ENCODE results near the gene TAS2R38. TPM values are rescaled to one million over a fixed set of nuclear protein-coding genes. Genes with fewer than 3 reads are reported as not detected.

TAS2R38 gene
- total RNA-seq, 4 donors from 2014 or later, result not detected

- 41% methylated on average over 11 of the region's 11 CpGs for WGBS
- TF ChIP-seq POLR2A (IDR thresholded peaks at IDR 0.05) (no peak), POLR2AphosphoS5 (IDR thresholded peaks at IDR 0.05) (no peak), EP300 (IDR thresholded peaks at IDR 0.05) (no peak)
- TF ChIP-seq, protein P1, sequence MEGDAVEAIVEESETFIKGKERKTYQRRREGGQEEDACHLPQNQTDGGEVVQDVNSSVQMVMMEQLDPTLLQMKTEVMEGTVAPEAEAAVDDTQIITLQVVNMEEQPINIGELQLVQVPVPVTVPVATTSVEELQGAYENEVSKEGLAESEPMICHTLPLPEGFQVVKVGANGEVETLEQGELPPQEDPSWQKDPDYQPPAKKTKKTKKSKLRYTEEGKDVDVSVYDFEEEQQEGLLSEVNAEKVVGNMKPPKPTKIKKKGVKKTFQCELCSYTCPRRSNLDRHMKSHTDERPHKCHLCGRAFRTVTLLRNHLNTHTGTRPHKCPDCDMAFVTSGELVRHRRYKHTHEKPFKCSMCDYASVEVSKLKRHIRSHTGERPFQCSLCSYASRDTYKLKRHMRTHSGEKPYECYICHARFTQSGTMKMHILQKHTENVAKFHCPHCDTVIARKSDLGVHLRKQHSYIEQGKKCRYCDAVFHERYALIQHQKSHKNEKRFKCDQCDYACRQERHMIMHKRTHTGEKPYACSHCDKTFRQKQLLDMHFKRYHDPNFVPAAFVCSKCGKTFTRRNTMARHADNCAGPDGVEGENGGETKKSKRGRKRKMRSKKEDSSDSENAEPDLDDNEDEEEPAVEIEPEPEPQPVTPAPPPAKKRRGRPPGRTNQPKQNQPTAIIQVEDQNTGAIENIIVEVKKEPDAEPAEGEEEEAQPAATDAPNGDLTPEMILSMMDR (IDR thresholded peaks at IDR 0.05), result no peak
- no peak for DNase-seq (ENCODE audit: low spot score in 2 of 2)
- H3K4me3 ChIP-seq, result no peak overlapping the region
- H3K36me3 ChIP-seq, result no peaks in the 10 kb centered on the region
- H3K27ac ChIP-seq, result no peak overlapping the region
- no peaks in the 10 kb centered on the region for H3K27me3 ChIP-seq
- no peaks in the 10 kb centered on the region for H3K9me3 ChIP-seq
- no peaks in the 10 kb centered on the region for H3K4me1 ChIP-seq
Measured at GRCh38 chr7:141976524-141977245, 3.1 kb upstream of the TAS2R38 start.

DNA sequence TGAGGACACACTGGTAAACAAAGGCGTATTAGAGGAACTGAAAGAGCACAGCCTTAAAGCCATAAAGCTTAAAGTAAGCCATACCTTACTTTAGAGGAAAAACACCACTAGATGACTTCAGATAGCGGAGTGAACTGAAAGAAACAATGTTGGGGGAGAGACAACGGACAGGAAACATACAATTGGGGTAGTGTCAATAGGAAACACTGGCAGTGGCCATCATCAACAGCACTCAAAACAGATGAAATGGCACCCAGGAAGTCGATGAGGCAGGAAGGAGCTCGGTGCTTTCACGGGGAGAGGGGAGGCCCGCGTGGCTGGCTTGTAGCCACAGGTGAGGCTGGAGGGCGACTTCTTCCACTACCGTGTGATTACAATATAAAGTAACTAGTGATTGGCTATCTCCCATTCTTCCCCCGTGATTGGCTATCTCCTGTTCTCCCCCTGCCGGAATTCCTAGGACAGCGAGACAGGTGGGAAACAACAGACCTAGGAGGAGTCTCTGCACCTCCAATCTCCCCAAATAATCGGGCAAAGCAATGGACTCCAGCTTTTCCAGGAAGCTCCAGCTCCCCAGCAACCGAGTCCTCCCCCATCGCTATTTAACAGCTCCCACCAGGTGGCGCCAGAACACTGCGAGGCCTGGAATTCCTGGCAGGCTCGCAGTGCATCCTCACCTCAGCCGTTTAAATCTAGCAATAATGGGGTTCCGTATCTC, 2.4 kb upstream of the TAS2R38 start:
- no peaks in the 10 kb centered on the region for H3K36me3 ChIP-seq
- no peaks in the 10 kb centered on the region for H3K27me3 ChIP-seq
- DNase-seq (ENCODE audit: low spot score in 2 of 2), result peak in 1 of 2 donors; percentile 57
- peak overlapping the region; percentile 27 for H3K4me3 ChIP-seq
- no peaks in the 10 kb centered on the region for H3K9me3 ChIP-seq
- 26% methylated on average over 14 of the region's 21 CpGs for WGBS
- no peaks in the 10 kb centered on the region for H3K4me1 ChIP-seq
- TF ChIP-seq, protein P1 (IDR thresholded peaks at IDR 0.05), result peak in 1 of 2 donors; percentile 52
- TF ChIP-seq EP300 (IDR thresholded peaks at IDR 0.05), result no peak
- no peak overlapping the region for H3K27ac ChIP-seq

DNA sequence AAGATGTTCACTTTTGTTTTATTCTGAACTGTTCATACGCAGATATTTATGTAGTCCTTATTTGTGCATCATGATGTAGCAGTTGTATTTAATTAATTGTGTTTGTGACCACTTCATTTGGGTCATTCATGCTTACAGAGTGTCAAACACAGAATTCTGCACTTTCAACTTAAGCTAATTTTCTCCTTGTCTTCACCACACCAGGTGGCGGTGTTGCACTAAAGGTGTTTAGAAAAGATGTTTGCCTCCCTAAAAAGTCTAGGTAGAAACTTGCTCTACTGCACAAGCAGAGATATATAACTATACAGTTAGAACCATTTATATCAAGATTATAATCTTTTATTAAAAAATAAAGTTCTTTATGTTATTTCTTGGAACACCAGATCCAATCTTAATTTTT, 1.3 kb upstream of the TAS2R38 start:
- 77% methylated on average over 2 of the region's 2 CpGs for WGBS
- H3K36me3 ChIP-seq, result no peaks in the 10 kb centered on the region

GRCh38 chr7:141960687-141961422, 12.7 kb downstream of the TAS2R38 start:
- TF ChIP-seq EP300 (IDR thresholded peaks at IDR 0.05) (no peak), POLR2A (IDR thresholded peaks at IDR 0.05) (no peak), POLR2AphosphoS5 (IDR thresholded peaks at IDR 0.05) (no peak)
- TF ChIP-seq, protein P1 (IDR thresholded peaks at IDR 0.05), result no peak
- no peak overlapping the region for H3K4me3 ChIP-seq
- H3K27me3 ChIP-seq, result no peaks in the 10 kb centered on the region
- no peaks in the 10 kb centered on the region for H3K4me1 ChIP-seq
- DNase-seq (ENCODE audit: low spot score in 2 of 2), result no peak
- H3K9me3 ChIP-seq, result peaks cover 4% of the 10 kb centered on the region
- 86% methylated on average over 3 of the region's 3 CpGs for WGBS
- no peak overlapping the region for H3K27ac ChIP-seq
- H3K36me3 ChIP-seq, result no peaks in the 10 kb centered on the region

More for the DNA sequence above, 1.3 kb upstream of the TAS2R38 start:
- H3K4me1 ChIP-seq, result no peaks in the 10 kb centered on the region
- H3K27me3 ChIP-seq, result no peaks in the 10 kb centered on the region
- H3K27ac ChIP-seq, result no peak overlapping the region
- H3K4me3 ChIP-seq, result no peak overlapping the region
- no peaks in the 10 kb centered on the region for H3K9me3 ChIP-seq
- no peak for TF ChIP-seq POLR2A (IDR thresholded peaks at IDR 0.05)
- no peak for TF ChIP-seq POLR2AphosphoS5 (IDR thresholded peaks at IDR 0.05)
- TF ChIP-seq, protein P1 (IDR thresholded peaks at IDR 0.05), result no peak
- TF ChIP-seq EP300 (IDR thresholded peaks at IDR 0.05), result no peak
- no peak for DNase-seq (ENCODE audit: low spot score in 2 of 2)

GRCh38 chr7:141956084-141956483, 17.5 kb downstream of the TAS2R38 start:
- WGBS, result 62% methylated on average over 3 of the region's 3 CpGs
- Histone ChIP-seq H3K9me3 (no peaks in the 10 kb centered on the region), H3K27ac (no peak overlapping the region), H3K36me3 (no peaks in the 10 kb centered on the region), H3K4me3 (no peak overlapping the region), H3K4me1 (no peaks in the 10 kb centered on the region), H3K27me3 (no peaks in the 10 kb centered on the region)
- DNase-seq (ENCODE audit: low spot score in 2 of 2), result no peak
- TF ChIP-seq EP300 (IDR thresholded peaks at IDR 0.05), result no peak
- TF ChIP-seq, protein P1 (IDR thresholded peaks at IDR 0.05), result no peak
- no peak for TF ChIP-seq POLR2A (IDR thresholded peaks at IDR 0.05)
- no peak for TF ChIP-seq POLR2AphosphoS5 (IDR thresholded peaks at IDR 0.05)
